NCI-H1105 treated with DMSO at 0.1 percent for 48 hours (cell line): ENCODE data around the gene CBY1.
"Not testable (repeated sequence)": the region's sequence is repeated elsewhere in the genome, so short reads cannot be mapped to it uniquely, and the experiment has no call there.

ENCODE experiments used
- DNase-seq: peaks from one replicate; lab custom pipeline; 2025; lab: John Stamatoyannopoulos, UW

Gene CBY1

GRCh38 chr22:38656256-38657044 lies at the start of gene CBY1, which contains the start of gene FAM227A:
Gene CBY1 (plus strand): TSS chr22:38656638. CDS start chr22:38668055, 11,417 bp downstream.
Gene FAM227A (minus strand): TSS chr22:38656392. CDS start chr22:38650168, 6,224 bp downstream.
- peak; percentile 87 for DNase-seq

- DNase-seq, result no peak
Observed at GRCh38 chr22:38607680-38608079, 48.8 kb upstream of the CBY1 start.

- no peak for DNase-seq
Observed at GRCh38 chr22:38608992-38609750, 47.3 kb upstream of the CBY1 start.

GRCh38 chr22:38610234-38610633 lies 46.2 kb upstream of the CBY1 start:
- no peak for DNase-seq

- DNase-seq, result no peak
Observed at GRCh38 chr22:38611559-38611958, 44.9 kb upstream of the CBY1 start.

GRCh38 chr22:38612217-38613006 lies 44.0 kb upstream of the CBY1 start:
- no peak for DNase-seq

GRCh38 chr22:38613588-38613987 lies 42.9 kb upstream of the CBY1 start:
- DNase-seq, result no peak

- DNase-seq, result no peak
Observed at GRCh38 chr22:38614332-38615063, 41.9 kb upstream of the CBY1 start.

GRCh38 chr22:38615064-38615405 lies 41.4 kb upstream of the CBY1 start:
- DNase-seq, result not testable (repeated sequence)

- DNase-seq, result no peak
Observed at GRCh38 chr22:38618258-38618657, 38.2 kb upstream of the CBY1 start.

GRCh38 chr22:38618682-38619081 lies 37.8 kb upstream of the CBY1 start:
- DNase-seq, result no peak

- no peak for DNase-seq
Observed at GRCh38 chr22:38623351-38623750, 33.1 kb upstream of the CBY1 start.

GRCh38 chr22:38628444-38628843 lies 28.0 kb upstream of the CBY1 start:
- DNase-seq, result no peak

GRCh38 chr22:38629108-38629507 lies 27.3 kb upstream of the CBY1 start:
- no peak for DNase-seq

GRCh38 chr22:38631724-38632123 lies 24.7 kb upstream of the CBY1 start:
- no peak for DNase-seq

GRCh38 chr22:38632528-38632927 lies 23.9 kb upstream of the CBY1 start:
- no peak for DNase-seq

GRCh38 chr22:38638216-38638615 lies 18.2 kb upstream of the CBY1 start:
- DNase-seq, result no peak

GRCh38 chr22:38638728-38639127 lies 17.7 kb upstream of the CBY1 start:
- DNase-seq, result no peak

- no peak for DNase-seq
Observed at GRCh38 chr22:38641476-38642040, 14.9 kb upstream of the CBY1 start.

- not testable (repeated sequence) for DNase-seq
Observed at GRCh38 chr22:38644245-38644644, 12.2 kb upstream of the CBY1 start.

GRCh38 chr22:38645430-38645829 lies 11.0 kb upstream of the CBY1 start:
- DNase-seq, result no peak
